HG02678 (cell line): ENCODE results near the gene MRAP2.
"Not testable (repeated sequence)": the region's sequence is repeated elsewhere in the genome, so short reads cannot be mapped to it uniquely, and the experiment has no call there.

Source experiments
- ATAC-seq: cut with Tn5 transposase; IDR thresholded peaks from one replicate; pipeline ENCODE4 v1.9.1; 2021; ENCODE audit warnings: mild to moderate bottlenecking, moderate library complexity; ENCODE audit not compliant: unreplicated experiment

The MRAP2 gene

GRCh38 chr6:84118191-84118590, 84.6 kb downstream of the MRAP2 start:
- no peak for ATAC-seq

- no peak for ATAC-seq
These were observed 85.7 kb downstream of the MRAP2 start for GRCh38 chr6:84119277-84119676.

GRCh38 chr6:84123186-84123585, 89.6 kb downstream of the MRAP2 start:
- no peak for ATAC-seq

- not testable (repeated sequence) for ATAC-seq
These were observed 96.0 kb downstream of the MRAP2 start for GRCh38 chr6:84129588-84129987.

- ATAC-seq: not testable (repeated sequence)
These were observed 99.8 kb downstream of the MRAP2 start for GRCh38 chr6:84133385-84133784.

- ATAC-seq: no peak
These were observed 101.7 kb downstream of the MRAP2 start for GRCh38 chr6:84135291-84135690.

GRCh38 chr6:84136364-84137050, 102.9 kb downstream of the MRAP2 start:
- no peak for ATAC-seq

GRCh38 chr6:84137051-84137375, 103.4 kb downstream of the MRAP2 start:
- no peak for ATAC-seq

- no peak for ATAC-seq
These were observed 104.5 kb downstream of the MRAP2 start for GRCh38 chr6:84137989-84138575.

GRCh38 chr6:84139311-84139710, 105.7 kb downstream of the MRAP2 start:
- no peak for ATAC-seq
